HuH-7.5 (cell line): ENCODE measurements around the gene PODXL2.
"Not testable (repeated sequence)": the region's sequence is repeated elsewhere in the genome, so short reads cannot be mapped to it uniquely, and the experiment has no call there.

ENCODE experiments used
- DNase-seq: peaks from one replicate; pipeline ENCODE4 v3.0.0; 2011; ENCODE audit warnings: low spot score

Gene PODXL2

GRCh38 chr3:127629467-127630403, 750 bp downstream of the PODXL2 start:
- DNase-seq, result no peak

DNA sequence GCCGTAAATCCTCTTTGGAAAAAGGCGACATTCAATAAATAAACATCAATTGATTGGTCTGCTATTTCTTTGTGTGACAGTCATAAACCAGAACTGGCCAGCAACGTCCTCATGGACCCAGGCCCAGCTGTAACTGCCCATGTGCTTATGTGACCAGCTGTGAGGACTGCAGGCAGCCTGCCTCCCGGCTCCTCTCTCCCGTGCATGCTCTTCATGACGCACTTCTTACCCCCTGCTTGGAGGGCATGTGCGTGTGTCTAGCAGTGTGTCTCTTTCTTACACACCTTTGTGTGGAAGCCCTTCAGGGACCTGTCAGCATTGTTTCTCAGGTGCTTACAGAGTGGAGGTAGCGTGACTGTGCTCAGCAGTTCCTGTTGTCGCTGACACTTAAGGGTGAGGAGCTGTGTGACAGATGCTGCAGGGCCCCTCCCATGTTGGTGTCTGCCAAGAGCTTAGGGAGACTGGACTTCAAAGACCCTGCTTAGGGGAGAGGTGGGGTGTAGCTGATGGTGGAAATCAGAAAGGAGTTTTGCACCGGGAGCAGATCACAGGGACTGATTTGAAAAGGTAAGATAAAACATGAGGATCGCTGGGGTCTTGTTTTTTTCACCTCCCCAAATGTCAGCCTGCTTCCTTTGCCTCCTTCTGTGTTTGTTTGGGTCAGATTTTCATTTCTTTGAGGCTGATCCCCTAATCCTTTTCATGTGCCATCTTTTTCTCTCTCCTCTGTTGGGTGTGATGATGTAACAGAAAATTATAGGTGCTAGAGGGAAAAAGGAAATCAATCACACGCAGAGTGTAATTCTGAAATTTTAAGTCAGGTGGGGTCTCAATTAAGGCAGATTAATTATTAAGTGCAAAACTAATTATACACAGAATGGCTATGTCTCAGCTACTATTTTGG, 2.1 kb downstream of the PODXL2 start:
- DNase-seq, result no peak

DNA sequence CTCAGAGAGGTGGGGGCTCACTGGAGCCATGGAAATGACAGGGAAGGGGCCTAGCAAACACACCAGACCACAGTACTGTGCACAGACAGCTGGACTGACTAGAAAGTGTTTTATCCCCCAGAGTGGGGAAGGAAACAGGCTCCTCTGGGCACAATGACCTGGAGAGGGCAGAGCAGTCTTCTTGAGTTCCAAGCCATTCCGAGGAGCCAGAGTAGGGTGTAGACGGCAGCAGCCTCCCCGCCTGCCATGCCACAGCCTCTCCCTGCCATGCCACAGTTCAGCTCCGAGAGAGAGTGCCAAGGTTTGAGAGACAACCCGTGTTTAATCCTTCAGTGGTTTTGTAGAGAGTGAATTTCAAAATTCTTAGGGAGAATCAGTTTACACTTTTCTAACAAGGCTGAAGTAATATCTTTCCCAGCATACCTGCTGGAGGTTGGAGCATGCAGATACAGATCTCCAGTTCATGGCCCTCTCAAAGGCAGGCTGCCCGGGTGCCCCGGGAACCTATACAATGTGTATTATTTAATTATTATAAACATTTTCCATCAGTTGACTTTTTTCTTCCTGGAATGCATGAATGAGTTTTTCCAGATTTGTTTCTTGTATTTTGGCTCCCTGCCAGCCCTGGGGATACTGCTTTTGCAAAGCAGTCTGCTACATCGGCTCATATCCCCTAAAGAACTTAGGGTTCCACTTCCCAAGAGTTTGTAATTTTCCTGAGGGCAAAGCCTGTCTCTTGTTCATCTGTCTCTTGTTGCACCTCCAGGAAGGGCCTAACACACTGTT, 3.2 kb downstream of the PODXL2 start:
- no peak for DNase-seq

DNA sequence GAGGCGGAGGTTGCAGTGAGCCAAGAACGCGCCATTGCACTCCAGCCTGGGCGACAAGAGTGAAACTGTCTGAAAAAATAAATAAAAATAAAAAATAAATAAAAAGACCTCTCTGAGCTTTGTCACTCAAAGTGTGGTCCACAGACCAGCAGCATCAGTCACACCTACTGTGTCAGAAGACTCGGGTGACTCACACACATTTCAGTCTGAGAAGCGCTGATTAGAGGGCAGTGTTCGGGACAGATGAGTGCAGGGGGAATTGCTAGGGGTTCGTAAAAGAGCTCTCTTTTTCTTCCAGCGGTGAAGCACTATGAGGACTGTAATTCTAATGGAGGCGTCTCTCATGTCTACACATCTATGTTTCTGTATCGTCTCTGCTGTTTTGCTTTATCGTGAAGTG, 5.7 kb downstream of the PODXL2 start:
- DNase-seq, result no peak

DNA sequence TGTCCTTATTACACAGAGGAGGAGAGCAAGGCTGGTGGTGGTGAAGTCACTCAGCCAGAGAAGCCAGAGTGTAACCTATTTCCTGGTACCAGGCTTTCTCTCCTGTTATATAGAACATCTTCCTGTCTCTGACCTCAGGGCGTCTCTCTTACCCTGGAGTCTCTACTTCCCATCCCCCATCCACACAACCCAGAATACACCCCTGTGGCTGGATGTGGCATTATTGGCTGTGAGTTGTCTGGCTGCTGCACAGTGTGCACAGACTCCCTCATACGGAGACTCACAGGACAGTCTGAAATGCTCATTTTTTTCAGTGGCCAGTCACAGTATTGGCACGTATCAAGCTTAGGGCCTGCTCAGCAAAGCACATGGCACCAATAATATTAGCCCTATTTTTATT, 8.6 kb downstream of the PODXL2 start:
- DNase-seq, result no peak

DNA sequence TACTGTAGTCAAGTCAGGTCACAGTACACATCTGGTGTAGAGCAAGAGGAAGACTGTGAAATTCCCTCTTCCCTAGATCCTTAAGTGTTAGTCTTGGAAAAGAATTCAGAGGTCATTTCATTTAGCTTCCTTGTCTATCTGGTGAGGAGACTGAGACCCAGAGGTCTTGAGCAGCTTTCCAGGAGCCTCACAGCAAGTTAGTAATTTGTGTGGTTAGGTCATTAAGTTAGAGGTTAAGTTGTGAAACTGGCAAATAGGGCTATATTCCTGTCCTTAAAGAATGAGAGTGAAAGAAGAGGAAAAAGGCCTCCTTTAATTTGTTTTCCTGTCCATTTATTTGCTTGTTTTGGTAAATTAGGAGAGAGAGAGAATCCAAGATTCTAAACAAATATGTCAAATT, 9.0 kb downstream of the PODXL2 start:
- no peak for DNase-seq

DNA sequence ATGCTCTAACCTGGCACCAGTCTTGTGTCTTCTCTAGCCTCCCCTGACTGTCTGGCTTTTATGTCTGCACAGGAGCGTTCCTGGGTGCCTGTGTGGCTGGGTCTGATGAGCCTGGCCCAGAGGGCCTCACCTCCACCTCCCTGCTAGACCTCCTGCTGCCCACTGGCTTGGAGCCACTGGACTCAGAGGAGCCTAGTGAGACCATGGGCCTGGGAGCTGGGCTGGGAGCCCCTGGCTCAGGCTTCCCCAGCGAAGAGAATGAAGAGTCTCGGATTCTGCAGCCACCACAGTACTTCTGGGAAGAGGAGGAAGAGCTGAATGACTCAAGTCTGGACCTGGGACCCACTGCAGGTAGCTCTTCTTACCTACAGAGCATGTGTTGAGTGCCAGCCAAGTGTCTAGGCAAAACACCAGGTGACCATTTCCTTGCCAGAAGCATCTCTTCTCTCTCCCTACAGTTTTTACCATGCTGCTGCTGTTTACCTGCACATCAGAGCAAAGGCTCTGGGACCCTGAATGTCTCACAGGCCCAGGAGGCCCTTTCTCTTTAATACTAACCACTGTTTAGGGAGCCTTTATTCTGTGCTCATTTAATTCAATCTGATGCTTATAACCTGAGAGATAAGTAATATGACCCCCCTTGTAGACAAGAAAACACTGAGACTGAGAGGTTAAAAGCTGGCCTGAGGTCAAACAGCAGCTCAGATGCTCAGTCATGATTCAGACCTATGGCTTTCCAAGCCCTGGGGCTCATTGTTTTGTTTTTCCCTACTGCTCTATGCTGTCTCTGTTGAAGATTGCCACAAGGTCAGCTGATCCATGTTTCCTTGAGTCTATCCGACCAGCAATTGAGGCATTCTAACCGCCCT, 10.4 kb downstream of the PODXL2 start:
- no peak for DNase-seq

- DNase-seq, result no peak
Measured at GRCh38 chr3:127640042-127640355, 11.0 kb downstream of the PODXL2 start.

GRCh38 chr3:127644641-127645370, 15.8 kb downstream of the PODXL2 start:
- no peak for DNase-seq

- DNase-seq, result no peak
Measured at GRCh38 chr3:127645371-127646015, 16.5 kb downstream of the PODXL2 start.

DNA sequence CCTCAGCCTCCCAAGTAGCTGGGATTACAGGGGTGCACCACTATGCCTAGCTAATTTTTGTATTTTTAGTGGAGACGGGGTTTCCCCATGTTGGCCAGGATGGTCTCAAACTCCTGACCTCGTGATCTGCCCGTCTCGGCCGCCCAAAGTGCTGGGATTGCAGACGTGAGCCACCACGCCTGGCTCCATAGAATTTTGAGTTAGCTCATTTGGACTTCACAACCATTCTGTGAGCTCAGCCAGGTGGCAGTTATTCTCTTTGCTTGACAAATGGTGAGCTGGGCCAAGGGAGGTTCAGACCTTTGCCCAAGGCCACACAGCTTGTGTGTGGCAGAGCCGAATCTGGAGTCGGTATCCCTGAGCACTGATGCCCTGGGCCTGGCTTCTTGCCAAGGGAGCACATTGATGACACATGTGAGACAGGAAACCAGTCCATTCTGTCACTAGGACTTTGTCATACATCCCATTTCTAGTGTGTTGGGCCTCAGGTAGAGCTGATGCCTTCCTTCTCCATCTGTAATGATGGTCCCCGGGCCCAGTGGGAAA, 17.6 kb downstream of the PODXL2 start:
- DNase-seq, result no peak

DNA sequence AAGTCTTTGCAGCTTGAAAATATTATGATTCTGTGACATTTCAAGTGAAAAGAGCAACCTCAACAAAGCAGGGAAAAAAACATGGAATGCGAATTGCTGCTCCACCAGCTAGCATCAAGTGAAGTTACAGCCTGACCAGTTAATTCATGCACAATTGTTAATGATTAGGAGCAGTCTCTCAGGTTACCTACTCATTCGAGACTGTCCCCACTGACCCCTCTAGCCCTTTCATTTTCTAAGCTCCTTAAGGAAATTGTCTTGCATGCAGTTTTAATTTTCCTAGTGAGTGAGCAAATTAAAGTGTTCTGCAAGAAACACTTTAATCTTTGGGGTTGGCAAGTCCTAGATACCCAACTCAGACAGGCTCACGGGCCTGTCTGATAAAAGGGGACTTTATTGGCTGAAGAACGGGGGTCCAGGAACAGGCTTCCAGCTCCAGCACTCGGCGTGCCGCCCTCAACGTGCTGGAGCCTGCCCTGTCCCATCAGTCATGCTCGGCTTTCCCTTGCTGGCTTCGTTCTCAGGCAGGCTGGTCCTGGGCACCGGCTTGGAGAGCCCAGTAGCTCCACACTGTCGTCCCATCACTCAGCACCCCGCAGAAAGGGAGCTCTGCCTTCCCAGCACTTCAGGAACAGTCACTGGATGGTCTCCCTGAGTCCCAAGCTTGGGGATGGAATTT, 18.3 kb downstream of the PODXL2 start:
- DNase-seq, result no peak

GRCh38 chr3:127647845-127648204, 18.8 kb downstream of the PODXL2 start:
- DNase-seq, result no peak

DNA sequence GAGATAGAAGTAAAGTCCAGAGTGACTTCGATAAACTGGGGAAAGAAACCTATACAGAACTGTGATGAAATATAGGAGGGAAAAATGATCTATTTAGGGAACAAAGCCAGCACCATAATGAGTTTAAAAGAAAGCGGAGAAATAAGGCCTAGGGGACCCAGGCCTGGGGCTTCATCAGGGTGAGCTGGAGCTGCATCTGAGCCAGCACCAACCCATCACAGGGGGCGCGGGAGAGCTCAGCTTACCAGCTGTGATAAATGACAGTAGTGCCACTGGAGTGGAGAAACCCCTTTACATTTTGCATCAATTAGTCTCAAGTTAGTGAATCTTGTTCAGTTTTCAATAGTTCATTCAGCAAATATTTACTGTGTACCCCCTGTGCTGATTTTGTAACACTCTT, 21.3 kb downstream of the PODXL2 start:
- DNase-seq, result no peak

DNA sequence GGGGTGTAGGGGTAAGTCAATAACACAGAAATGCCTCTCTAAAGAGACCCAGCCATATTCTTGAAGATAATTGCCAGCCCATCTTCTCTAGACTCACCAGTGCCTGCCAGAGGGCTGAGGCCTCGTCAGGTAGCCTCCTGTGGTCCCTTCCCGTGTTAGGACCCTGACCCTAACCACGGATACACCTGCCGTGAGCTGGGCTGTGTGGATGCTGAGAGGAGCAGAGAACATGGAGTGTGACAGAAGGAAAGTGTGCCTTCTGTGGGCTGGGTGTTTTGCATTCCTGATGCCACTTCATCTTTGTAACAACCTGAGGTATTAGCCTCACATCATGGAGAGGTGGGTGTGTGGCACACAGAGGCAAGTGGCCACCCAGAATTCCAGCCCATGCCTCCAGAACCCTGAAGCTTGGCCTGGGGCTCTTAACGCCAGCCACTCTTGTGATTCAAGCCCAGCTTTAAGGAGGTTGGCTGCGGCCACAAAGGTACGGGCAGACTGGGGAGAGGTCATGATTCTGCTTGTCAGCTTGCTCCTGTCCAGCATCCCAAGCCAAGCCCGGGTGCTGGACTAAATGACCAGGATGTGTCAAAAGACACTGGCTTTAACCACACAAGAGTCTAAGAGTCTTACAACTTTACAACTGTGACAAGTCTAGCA, 22.7 kb downstream of the PODXL2 start:
- DNase-seq, result no peak

DNA sequence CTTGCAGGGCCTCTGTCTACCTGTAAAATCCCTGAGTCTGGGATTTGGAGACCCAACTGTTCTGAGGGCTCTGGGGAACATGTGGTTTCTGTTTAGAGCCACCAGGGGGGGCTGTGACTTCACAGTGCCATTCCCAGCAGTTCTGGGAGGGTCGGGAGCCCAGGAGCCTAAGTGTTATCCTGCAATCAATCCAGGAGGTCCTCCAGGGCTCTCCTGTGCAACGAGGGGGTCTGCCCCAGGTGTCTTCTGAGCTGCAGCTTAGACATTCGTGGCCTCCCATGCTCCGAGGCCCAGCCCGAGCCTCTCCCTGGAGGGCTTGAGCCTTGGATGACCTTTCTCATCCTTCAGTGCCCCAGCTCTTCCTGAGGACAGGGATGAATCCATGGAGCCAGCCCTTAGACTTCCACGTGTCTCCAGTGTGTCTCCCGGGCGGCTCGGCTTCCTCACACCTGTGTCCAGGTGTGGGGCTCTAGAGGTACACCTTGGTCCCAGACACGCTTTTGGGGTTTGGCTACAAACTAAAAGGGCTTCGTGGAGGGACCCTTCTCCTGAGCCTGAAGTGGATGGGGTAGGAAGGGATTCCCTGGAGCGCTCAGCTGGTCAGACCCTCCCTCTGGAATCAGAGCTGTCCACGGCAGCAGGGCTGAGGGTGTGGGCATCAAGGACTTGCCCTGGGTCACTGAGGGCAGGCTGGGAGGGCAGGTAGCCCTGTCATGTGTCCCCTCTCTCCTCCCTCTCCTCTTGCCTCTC, 23.4 kb downstream of the PODXL2 start:
- DNase-seq, result peak; percentile 71

GRCh38 chr3:127654374-127654773, 25.4 kb downstream of the PODXL2 start:
- DNase-seq, result no peak

GRCh38 chr3:127654993-127655392, 26.0 kb downstream of the PODXL2 start:
- not testable (repeated sequence) for DNase-seq
